ENCODE results near the gene PCSK2.

DNA sequence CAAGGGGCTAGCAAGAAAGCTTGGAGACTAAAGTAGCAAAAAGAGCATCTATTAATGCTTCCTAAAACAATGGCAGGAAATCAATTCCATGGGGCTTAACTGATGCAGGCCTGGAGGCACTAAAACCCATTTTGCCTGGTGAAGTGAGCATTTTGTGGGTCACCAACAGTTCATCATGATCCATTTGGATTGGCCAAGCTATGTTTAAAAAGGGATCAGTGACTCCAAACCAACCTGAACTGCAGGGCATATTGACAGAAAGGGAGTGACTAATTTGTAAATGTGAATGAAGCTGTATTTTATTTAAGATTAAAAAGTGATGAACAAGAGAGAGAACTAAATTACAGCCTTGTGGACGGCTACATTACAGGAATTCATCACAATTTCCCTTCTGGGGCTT is 132.0 kb downstream of the PCSK2 start:
- TF ChIP-seq, protein P1, sequence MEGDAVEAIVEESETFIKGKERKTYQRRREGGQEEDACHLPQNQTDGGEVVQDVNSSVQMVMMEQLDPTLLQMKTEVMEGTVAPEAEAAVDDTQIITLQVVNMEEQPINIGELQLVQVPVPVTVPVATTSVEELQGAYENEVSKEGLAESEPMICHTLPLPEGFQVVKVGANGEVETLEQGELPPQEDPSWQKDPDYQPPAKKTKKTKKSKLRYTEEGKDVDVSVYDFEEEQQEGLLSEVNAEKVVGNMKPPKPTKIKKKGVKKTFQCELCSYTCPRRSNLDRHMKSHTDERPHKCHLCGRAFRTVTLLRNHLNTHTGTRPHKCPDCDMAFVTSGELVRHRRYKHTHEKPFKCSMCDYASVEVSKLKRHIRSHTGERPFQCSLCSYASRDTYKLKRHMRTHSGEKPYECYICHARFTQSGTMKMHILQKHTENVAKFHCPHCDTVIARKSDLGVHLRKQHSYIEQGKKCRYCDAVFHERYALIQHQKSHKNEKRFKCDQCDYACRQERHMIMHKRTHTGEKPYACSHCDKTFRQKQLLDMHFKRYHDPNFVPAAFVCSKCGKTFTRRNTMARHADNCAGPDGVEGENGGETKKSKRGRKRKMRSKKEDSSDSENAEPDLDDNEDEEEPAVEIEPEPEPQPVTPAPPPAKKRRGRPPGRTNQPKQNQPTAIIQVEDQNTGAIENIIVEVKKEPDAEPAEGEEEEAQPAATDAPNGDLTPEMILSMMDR (conservative IDR thresholded peaks at IDR 0.05; ENCODE audit: low read length): no peak
- no peak for TF ChIP-seq EZH2phosphoT487 (IDR thresholded peaks at IDR 0.05; ENCODE audit: borderline replicate concordance, low read depth, low read length)
